ENCODE data around the gene KLHL18. TPM values are rescaled to one million over a fixed set of nuclear protein-coding genes. Genes with fewer than 3 reads are reported as not detected.
A peak's percentile ranks its signal among the peaks of the same experiment; 100 is the strongest.

KLHL18 gene
- total RNA-seq, 1 experiment from 2014 or later = 12.7 TPM

DNA sequence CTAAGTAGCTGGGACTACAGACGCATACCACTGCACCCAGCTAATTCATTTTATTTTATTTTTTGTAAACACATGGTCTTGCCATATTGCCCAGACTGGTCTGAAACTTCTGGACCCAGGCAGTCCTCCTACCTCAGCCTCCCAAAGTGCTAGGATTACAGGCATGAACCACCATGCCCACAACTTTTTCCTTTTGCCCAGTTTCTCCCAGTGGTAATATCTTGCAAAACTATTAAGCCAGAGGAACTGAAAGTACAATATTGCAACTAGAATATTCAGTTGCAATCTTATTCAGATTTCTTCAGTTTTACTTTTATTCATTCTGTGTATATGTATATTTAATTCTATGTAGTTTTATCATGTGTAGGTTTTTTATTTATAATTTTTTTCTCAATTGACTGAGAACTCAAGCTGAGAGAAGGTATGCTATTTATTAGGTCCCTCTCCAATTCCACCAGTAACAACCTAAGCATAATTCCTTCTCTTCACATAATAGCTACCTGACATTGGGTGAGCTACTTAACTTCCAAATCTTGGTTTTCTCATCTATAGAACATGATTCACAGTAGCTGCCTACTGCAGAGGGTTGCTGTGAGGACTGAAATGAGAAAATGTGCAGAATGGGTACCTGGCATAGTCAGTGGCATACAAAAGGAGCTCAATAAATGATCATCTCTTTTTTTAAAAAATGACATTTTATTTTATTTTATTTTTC, 30.8 kb downstream of the KLHL18 start:
- no peak for DNase-seq (ENCODE audit: low read depth)

DNA sequence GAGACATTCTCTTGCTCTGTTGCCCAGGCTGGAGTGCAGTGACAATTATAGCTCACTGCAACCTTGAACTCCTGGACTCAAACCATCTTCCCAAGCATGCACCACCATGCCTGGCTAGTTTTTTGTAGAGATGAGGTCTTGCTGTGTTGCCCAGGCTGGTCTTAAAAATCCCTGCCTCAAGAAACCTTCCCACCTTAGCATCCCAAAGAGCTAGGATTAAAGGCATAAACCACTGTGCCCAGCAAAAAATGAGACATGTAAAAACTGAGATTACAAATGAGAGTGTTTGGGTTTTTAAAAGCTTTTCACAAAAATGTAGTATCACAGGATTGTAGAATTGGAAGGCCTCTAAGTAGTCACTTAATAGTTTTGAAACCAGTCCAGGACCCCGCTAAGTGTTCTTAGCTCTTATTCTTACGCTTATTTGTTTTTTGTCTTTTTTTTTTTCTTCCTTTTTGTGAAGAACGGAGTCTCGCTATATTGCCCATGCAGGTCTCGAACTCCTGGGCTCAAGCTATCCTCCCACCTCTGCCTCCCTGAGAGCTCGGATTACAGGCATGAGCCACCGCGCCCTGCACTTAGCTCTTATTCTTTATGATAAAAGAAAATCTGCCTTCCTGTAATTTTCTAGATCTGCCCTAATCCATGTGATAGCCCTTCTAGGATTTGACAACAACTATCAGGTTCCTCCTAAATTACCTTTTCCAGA, 31.5 kb downstream of the KLHL18 start:
- no peak for DNase-seq (ENCODE audit: low read depth)

DNA sequence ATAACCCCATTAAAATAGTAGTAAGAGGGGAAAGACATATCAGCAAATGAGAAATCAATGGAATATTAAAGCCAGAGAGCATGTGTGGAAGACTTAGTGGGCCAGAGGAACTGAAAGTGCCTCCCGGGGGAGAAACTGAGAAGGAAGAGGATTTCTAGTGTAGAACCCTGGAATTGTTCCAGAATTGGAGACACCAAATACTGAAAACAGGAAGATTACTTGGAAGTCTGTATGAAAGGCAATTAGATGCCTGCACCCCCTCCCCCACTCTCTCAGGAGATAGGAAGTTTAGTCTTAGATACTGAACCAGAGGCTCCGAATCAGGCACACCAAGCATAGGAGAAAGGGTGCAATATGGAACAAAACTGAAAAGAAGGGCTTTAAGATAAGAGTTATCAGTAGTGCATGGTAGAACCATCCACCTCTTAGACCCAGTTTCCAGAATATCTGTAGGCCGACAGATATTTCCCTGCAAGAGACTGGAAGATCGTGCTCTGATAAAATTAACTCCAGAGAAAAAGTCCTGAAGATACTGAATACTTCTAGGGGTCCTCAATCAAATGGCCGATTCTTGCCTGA, 32.4 kb downstream of the KLHL18 start:
- DNase-seq (ENCODE audit: low read depth) = no peak

DNA sequence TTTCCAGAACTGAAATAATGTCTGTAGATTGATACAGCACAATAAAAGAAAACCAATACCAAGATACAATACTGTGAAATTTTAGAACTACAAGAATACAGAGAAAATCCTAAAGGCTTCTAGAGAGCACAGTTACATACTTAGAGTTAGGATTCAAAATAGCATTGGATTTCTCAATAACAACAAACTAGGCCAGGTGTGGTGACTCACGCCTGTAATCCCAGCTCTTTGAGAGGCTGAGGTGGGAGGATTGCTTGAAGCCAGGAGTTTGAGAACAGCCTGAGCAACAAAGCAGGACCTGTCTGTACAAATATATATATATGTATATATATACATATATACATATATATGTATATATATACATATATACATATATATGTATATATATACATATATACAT, 33.4 kb downstream of the KLHL18 start:
- DNase-seq (ENCODE audit: low read depth) = peak; percentile 5

GRCh38 chr3:47318916-47319315, 36.2 kb downstream of the KLHL18 start:
- no peak for DNase-seq (ENCODE audit: low read depth)

DNA sequence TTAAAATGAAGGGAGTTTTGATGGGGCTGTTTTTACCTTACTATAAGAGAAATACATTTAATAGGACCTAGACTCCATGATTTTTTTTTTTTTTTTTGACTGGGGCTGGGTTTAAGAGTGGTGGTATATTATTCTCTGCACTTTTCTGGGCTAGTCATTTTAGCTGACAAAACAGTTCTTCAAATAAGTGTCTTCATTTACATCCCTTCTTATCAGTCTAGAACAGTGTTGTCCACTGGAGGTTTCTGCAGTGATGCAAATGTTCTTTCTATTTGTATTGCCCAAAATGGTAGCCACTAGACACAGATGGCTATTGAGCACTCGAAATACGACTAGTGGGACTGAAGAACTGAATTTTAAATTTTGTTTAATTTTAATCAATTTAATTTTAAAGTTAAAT, 37.2 kb downstream of the KLHL18 start:
- DNase-seq (ENCODE audit: low read depth) = no peak

DNA sequence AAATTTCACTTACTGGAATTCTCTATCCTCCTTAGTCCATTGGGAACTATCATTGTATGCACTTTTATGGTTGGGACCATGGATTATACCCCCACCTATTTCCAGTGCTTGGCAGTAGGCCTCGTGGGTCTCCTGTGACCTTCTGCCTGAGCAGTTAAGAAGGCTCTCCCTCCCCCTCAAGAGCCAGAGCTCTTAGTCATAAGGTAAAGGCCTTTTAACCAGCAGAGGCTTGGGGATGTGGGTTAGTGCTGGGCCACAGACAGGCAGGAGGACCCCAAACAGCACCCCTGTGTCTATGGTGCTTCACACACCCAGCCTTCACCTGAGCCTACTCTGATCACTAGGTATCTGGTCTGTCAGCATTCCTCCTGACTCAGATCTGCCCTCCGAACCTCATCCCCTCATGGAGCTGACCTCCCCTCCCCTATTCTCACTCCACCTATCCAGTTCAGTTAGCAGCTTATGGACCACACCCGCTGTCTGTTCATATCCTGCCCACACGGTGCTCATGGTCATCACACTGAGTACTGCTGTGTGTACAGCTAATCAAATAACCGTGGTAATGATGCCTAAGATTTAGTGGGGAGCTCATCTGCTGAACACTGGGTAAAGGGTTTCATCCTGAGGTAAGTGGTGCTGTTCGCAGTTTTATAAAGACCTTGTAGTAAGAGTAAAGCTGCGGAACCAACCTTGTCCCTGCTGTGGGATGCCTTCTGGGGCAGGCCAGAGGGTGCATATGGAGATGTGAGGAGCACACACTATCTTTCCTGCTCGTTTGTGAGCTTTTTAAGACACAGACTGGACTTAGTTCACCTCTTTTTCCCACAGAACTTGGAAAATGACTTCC, 40.9 kb downstream of the KLHL18 start:
- peak; percentile 44 for DNase-seq (ENCODE audit: low read depth)

DNA sequence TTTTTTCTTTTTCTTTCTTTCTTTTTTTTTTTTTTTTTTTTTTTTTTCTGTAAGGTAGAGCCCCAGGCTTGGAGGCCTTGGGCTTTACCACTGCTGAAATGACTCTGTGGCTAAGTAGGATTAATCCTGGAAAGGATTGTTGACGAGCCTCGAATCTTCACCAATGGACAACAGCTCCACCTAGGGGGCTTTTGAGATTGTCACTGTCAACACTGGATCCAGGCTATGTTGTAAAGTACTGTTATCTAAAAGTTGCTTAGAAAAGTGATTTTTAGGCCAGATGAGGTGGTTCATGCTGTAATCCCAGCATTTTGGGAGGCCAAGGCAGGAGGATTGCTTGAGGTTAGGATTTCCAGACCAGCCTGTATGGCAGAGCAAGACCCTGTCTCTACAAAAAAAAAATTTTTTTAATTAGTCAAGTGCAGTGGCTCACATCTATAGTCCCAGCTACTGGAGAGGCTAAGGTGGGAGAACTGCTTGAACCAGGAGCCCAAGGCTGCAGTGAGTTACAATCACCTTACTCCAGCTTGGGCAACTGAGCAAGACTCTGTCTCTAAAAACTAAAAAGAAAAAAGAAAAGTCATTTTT, 41.6 kb downstream of the KLHL18 start:
- peak; percentile 69 for DNase-seq (ENCODE audit: low read depth)

GRCh38 chr3:47333907-47334306, 51.2 kb downstream of the KLHL18 start:
- DNase-seq (ENCODE audit: low read depth) = no peak

DNA sequence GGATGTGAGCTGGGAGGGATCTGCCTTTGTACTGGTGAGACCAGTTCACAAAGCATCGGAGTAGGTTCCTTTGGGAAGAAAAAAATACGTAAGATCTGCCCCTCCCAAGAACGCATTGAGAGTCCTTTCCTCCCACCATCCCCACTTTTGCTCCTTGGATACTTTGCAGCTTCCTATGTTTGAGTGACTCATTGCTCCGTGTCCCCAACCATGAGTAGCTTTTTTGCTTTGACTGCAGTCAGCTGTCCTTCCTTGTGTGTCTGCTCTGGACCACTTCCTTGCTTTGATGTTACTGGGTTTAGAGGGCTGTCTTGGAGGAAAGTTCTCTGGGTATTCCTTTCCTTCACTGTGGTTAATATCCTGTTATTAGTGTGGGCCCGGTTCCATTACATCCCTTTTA, 54.9 kb downstream of the KLHL18 start:
- DNase-seq (ENCODE audit: low read depth) = no peak

DNA sequence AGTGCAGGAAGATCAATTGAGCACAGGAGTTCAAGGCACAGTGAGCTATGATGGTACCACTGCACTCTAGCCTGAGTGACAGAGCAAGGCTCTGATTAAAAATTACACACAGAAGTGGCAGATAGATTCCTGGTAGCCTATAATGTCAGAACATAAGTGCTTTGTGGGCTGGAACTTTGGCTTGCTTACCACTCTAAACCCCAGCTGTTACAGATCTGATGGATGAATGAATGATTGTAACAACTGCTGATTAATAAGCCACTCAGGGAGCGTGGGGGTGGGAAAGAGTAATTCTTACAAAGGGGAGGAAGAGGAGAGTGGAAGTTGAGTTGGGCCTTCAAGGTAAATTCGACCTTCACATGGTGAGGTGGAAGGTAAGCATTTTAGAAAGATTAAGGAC, 57.2 kb downstream of the KLHL18 start:
- DNase-seq (ENCODE audit: low read depth) = no peak

DNA sequence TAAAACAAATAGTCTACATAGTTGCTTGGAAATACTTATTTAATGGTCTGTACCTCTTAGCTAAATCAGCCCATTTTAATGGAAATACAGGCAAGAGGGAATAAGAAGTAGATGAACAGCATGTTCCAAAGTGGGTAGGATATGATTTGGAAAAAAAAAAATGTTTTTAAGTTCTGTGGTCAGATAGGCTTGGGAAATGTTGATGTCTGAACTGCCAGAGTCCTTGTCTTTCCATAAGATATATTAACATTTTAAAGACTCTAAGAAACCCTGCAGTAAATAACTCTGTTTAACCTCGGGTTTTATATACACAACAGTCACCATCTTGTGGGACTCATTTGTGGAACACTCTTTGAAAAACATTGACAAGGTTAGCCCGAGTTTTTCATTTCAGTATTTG, 58.1 kb downstream of the KLHL18 start:
- DNase-seq (ENCODE audit: low read depth) = no peak

DNA sequence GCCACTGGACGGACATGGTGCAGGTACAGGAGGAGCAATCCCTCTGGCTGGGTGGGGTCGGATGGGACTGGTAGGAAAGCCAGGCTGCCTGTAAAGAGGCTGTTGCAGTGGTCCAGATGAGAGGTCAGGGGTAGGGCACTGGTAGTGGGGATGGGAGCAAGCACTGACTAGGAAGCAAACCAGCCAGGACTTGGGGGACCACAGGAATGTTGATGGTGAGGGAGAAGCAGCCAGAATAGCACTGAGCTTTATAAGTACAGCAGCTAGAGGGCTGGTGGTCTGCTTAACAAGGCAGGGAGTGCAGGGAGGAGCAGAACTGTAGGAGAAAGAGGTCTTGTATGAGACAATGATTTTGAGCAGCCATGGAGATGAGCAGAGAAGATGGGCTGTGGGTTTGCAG, 59.4 kb downstream of the KLHL18 start:
- DNase-seq (ENCODE audit: low read depth) = no peak

GRCh38 chr3:47342812-47343211, 60.1 kb downstream of the KLHL18 start:
- no peak for DNase-seq (ENCODE audit: low read depth)

DNA sequence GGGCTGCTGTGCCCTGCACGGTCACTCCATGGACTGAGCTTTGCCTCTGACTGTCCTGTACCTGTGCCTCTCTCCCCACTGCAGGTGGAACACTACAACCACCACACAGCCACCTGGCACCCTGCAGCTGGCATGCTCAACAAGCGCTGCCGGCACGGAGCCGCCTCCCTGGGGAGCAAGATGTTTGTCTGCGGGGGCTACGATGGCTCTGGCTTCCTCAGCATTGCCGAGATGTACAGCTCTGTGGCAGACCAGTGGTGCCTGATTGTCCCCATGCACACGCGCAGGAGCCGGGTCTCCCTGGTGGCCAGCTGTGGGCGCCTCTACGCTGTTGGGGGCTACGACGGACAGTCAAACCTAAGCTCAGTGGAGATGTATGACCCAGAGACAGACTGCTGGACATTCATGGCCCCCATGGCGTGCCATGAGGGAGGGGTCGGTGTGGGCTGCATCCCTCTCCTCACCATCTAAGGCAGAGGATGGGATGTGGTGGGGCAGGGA, 60.8 kb downstream of the KLHL18 start:
- no peak for DNase-seq (ENCODE audit: low read depth)

DNA sequence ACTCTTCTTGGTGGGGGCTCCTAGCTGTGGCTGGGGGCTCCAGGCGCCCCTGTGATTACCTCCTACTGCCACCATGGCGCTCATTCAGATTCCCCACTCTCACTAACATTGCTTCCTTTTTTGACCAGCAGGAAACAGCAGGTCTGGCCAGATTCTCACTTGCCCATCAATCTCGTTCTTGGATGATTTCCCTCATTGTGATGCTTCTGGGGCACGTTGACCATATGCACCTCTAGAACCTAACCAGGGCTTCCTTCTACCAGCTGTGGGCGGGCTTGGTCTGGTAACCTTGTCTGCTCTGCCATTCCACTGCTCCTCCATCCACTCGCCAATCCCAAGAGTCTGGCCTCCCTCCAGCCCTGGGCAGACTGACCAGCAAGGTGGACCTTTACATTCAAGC, 62.2 kb downstream of the KLHL18 start:
- DNase-seq (ENCODE audit: low read depth) = no peak

GRCh38 chr3:47347217-47347801, 64.6 kb downstream of the KLHL18 start:
- peak; percentile 63 for DNase-seq (ENCODE audit: low read depth)

DNA sequence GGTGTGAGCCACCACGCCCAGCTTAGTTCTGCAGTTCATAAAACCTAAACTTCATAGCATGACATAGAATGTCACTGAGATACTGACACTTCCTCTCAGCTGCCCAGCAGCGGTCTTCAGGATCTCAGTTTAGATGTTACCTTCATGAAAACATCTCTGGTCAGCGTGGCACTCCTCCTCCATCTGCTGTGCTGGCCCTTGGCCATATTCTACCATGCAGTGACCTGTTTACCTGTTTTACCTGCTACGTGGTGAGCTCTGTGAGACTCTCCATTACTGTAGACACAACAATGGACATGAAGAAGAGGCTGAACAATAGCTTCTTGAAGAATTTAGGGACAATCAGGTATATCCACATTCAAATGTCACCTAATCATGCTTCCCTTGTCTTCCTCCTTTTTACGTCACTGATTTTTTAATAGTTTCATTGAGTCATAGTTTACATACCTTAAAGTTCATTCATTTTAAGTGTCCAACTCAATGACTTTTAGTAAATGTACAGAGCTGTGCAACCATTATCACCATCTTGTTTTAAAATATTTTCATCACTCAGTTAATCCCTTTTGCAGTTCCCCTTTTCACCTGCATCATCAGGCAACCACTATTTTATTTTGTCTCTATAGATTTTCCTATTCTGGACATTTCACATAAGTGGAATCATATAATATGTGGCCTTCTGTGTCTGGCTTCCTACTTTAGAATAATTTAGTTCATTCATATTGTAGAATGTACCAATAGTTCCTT, 65.8 kb downstream of the KLHL18 start:
- DNase-seq (ENCODE audit: low read depth) = no peak

- DNase-seq (ENCODE audit: low read depth) = no peak
Measured at GRCh38 chr3:47355010-47355409, 72.3 kb downstream of the KLHL18 start.

- DNase-seq (ENCODE audit: low read depth) = no peak
Measured at GRCh38 chr3:47356201-47356600, 73.5 kb downstream of the KLHL18 start.

DNA sequence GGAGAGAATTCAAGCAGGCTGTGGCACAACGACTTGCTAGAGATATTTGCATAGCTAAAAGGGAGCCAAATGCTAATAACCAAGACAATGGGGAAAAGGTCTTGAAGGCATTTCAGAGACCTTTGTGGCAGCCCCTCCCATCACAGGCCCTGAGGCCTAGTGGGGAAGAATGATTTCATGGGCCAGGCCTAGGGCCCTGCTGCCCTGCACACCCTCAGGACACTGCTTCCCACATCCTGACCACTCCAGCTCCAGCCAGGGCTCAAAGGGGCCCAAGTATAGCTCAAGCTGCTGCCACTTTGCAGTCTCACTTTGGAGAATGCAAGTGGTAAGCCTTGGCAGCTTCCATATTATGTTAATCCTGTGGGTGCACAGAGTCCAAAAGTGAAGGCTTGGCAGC, 76.6 kb downstream of the KLHL18 start:
- DNase-seq (ENCODE audit: low read depth) = no peak

Measured in M059J (cell line).